GM04504 (cell line): ENCODE data around the gene CAMK2A.
A peak's percentile ranks its signal among the peaks of the same experiment; 100 is the strongest.

ENCODE experiments used
- DNase-seq: peaks from one replicate; pipeline ENCODE4 v3.0.0-alpha.2; 2012; ENCODE audit warnings: low read depth

Gene CAMK2A

GRCh38 chr5:150299571-150300327, 10.2 kb upstream of the CAMK2A start:
- DNase-seq, result no peak

GRCh38 chr5:150298701-150299451, 9.3 kb upstream of the CAMK2A start:
- DNase-seq, result peak; percentile 98

- no peak for DNase-seq
Measured at GRCh38 chr5:150297934-150298595, 8.5 kb upstream of the CAMK2A start.

GRCh38 chr5:150297236-150297890, 7.8 kb upstream of the CAMK2A start:
- no peak for DNase-seq

- no peak for DNase-seq
Measured at GRCh38 chr5:150296496-150296895, 6.9 kb upstream of the CAMK2A start.

- DNase-seq, result no peak
Measured at GRCh38 chr5:150295741-150296486, 6.3 kb upstream of the CAMK2A start.

- DNase-seq, result no peak
Measured at GRCh38 chr5:150295172-150295634, 5.6 kb upstream of the CAMK2A start.

- no peak for DNase-seq
Measured at GRCh38 chr5:150294551-150295071, 5.0 kb upstream of the CAMK2A start.

GRCh38 chr5:150293091-150293941, 3.7 kb upstream of the CAMK2A start:
- no peak for DNase-seq

GRCh38 chr5:150291388-150292385, 2.1 kb upstream of the CAMK2A start:
- DNase-seq, result no peak

- no peak for DNase-seq
Measured at GRCh38 chr5:150288791-150289190, 782 bp downstream of the CAMK2A start.

GRCh38 chr5:150288361-150288760, 1.2 kb downstream of the CAMK2A start:
- DNase-seq, result no peak

GRCh38 chr5:150286820-150287219, 2.8 kb downstream of the CAMK2A start:
- DNase-seq, result no peak

- DNase-seq, result no peak
Measured at GRCh38 chr5:150285114-150285513, 4.5 kb downstream of the CAMK2A start.

GRCh38 chr5:150284311-150284710, 5.3 kb downstream of the CAMK2A start:
- no peak for DNase-seq

- no peak for DNase-seq
Measured at GRCh38 chr5:150283904-150284303, 5.7 kb downstream of the CAMK2A start.

GRCh38 chr5:150281987-150282386, 7.6 kb downstream of the CAMK2A start:
- DNase-seq, result no peak

GRCh38 chr5:150279330-150280020, 10.1 kb downstream of the CAMK2A start:
- no peak for DNase-seq
